ENCODE measurements around the gene SLMAP.

DNA sequence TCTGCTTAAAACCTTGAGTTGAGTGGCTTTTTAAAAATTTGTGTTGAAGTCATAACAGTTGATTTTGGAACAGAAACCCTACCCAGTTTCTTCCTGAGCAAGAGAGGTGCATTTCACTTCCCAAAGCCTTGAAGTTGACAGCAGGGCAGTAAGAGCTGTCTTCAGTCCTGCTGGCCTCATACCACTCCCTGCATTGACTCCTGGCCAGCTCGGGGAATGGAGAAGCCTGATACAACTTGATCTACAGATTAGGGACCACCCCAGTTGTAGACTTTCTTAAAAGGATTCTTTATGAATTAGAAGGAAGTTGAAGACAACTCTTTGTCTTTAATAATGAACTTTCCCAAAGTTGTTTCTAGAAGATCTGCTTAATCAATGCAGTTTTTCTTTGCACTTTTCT is 161.5 kb downstream of the SLMAP start:
- TF ChIP-seq, protein P1, sequence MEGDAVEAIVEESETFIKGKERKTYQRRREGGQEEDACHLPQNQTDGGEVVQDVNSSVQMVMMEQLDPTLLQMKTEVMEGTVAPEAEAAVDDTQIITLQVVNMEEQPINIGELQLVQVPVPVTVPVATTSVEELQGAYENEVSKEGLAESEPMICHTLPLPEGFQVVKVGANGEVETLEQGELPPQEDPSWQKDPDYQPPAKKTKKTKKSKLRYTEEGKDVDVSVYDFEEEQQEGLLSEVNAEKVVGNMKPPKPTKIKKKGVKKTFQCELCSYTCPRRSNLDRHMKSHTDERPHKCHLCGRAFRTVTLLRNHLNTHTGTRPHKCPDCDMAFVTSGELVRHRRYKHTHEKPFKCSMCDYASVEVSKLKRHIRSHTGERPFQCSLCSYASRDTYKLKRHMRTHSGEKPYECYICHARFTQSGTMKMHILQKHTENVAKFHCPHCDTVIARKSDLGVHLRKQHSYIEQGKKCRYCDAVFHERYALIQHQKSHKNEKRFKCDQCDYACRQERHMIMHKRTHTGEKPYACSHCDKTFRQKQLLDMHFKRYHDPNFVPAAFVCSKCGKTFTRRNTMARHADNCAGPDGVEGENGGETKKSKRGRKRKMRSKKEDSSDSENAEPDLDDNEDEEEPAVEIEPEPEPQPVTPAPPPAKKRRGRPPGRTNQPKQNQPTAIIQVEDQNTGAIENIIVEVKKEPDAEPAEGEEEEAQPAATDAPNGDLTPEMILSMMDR (IDR thresholded peaks at IDR 0.05): no peak
- TF ChIP-seq SP1 (CRISPR knock-in tag; conservative IDR thresholded peaks at IDR 0.05) (no peak), ELF4 (CRISPR knock-in tag; IDR thresholded peaks at IDR 0.05; ENCODE audit: low read depth) (no peak), MYBL2 (CRISPR knock-in tag; IDR thresholded peaks at IDR 0.05) (no peak), NFE2L1 (CRISPR knock-in tag; IDR thresholded peaks at IDR 0.05) (no peak), TCF7 (CRISPR knock-in tag; IDR thresholded peaks at IDR 0.05; ENCODE audit: low read depth) (no peak), ZNF416 (CRISPR knock-in tag; IDR thresholded peaks at IDR 0.05) (no peak)
- TF ChIP-seq, protein P2, sequence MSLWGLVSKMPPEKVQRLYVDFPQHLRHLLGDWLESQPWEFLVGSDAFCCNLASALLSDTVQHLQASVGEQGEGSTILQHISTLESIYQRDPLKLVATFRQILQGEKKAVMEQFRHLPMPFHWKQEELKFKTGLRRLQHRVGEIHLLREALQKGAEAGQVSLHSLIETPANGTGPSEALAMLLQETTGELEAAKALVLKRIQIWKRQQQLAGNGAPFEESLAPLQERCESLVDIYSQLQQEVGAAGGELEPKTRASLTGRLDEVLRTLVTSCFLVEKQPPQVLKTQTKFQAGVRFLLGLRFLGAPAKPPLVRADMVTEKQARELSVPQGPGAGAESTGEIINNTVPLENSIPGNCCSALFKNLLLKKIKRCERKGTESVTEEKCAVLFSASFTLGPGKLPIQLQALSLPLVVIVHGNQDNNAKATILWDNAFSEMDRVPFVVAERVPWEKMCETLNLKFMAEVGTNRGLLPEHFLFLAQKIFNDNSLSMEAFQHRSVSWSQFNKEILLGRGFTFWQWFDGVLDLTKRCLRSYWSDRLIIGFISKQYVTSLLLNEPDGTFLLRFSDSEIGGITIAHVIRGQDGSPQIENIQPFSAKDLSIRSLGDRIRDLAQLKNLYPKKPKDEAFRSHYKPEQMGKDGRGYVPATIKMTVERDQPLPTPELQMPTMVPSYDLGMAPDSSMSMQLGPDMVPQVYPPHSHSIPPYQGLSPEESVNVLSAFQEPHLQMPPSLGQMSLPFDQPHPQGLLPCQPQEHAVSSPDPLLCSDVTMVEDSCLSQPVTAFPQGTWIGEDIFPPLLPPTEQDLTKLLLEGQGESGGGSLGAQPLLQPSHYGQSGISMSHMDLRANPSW (CRISPR knock-in tag; conservative IDR thresholded peaks at IDR 0.05; ENCODE audit: low read depth): no peak
- TF ChIP-seq, protein P3, sequence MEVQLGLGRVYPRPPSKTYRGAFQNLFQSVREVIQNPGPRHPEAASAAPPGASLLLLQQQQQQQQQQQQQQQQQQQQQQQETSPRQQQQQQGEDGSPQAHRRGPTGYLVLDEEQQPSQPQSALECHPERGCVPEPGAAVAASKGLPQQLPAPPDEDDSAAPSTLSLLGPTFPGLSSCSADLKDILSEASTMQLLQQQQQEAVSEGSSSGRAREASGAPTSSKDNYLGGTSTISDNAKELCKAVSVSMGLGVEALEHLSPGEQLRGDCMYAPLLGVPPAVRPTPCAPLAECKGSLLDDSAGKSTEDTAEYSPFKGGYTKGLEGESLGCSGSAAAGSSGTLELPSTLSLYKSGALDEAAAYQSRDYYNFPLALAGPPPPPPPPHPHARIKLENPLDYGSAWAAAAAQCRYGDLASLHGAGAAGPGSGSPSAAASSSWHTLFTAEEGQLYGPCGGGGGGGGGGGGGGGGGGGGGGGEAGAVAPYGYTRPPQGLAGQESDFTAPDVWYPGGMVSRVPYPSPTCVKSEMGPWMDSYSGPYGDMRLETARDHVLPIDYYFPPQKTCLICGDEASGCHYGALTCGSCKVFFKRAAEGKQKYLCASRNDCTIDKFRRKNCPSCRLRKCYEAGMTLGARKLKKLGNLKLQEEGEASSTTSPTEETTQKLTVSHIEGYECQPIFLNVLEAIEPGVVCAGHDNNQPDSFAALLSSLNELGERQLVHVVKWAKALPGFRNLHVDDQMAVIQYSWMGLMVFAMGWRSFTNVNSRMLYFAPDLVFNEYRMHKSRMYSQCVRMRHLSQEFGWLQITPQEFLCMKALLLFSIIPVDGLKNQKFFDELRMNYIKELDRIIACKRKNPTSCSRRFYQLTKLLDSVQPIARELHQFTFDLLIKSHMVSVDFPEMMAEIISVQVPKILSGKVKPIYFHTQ (CRISPR knock-in tag; IDR thresholded peaks at IDR 0.05): no peak
- TF ChIP-seq, protein P4, sequence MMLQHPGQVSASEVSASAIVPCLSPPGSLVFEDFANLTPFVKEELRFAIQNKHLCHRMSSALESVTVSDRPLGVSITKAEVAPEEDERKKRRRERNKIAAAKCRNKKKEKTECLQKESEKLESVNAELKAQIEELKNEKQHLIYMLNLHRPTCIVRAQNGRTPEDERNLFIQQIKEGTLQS (CRISPR knock-in tag; conservative IDR thresholded peaks at IDR 0.05): no peak
- TF ChIP-seq, protein P5, sequence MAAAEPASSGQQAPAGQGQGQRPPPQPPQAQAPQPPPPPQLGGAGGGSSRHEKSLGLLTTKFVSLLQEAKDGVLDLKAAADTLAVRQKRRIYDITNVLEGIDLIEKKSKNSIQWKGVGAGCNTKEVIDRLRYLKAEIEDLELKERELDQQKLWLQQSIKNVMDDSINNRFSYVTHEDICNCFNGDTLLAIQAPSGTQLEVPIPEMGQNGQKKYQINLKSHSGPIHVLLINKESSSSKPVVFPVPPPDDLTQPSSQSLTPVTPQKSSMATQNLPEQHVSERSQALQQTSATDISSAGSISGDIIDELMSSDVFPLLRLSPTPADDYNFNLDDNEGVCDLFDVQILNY (CRISPR knock-in tag; IDR thresholded peaks at IDR 0.05): no peak
- TF ChIP-seq, protein P6, sequence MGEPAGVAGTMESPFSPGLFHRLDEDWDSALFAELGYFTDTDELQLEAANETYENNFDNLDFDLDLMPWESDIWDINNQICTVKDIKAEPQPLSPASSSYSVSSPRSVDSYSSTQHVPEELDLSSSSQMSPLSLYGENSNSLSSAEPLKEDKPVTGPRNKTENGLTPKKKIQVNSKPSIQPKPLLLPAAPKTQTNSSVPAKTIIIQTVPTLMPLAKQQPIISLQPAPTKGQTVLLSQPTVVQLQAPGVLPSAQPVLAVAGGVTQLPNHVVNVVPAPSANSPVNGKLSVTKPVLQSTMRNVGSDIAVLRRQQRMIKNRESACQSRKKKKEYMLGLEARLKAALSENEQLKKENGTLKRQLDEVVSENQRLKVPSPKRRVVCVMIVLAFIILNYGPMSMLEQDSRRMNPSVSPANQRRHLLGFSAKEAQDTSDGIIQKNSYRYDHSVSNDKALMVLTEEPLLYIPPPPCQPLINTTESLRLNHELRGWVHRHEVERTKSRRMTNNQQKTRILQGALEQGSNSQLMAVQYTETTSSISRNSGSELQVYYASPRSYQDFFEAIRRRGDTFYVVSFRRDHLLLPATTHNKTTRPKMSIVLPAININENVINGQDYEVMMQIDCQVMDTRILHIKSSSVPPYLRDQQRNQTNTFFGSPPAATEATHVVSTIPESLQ (CRISPR knock-in tag; IDR thresholded peaks at IDR 0.05): no peak
- TF ChIP-seq, protein P7, sequence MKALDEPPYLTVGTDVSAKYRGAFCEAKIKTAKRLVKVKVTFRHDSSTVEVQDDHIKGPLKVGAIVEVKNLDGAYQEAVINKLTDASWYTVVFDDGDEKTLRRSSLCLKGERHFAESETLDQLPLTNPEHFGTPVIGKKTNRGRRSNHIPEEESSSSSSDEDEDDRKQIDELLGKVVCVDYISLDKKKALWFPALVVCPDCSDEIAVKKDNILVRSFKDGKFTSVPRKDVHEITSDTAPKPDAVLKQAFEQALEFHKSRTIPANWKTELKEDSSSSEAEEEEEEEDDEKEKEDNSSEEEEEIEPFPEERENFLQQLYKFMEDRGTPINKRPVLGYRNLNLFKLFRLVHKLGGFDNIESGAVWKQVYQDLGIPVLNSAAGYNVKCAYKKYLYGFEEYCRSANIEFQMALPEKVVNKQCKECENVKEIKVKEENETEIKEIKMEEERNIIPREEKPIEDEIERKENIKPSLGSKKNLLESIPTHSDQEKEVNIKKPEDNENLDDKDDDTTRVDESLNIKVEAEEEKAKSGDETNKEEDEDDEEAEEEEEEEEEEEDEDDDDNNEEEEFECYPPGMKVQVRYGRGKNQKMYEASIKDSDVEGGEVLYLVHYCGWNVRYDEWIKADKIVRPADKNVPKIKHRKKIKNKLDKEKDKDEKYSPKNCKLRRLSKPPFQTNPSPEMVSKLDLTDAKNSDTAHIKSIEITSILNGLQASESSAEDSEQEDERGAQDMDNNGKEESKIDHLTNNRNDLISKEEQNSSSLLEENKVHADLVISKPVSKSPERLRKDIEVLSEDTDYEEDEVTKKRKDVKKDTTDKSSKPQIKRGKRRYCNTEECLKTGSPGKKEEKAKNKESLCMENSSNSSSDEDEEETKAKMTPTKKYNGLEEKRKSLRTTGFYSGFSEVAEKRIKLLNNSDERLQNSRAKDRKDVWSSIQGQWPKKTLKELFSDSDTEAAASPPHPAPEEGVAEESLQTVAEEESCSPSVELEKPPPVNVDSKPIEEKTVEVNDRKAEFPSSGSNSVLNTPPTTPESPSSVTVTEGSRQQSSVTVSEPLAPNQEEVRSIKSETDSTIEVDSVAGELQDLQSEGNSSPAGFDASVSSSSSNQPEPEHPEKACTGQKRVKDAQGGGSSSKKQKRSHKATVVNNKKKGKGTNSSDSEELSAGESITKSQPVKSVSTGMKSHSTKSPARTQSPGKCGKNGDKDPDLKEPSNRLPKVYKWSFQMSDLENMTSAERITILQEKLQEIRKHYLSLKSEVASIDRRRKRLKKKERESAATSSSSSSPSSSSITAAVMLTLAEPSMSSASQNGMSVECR (CRISPR knock-in tag; IDR thresholded peaks at IDR 0.05; ENCODE audit: borderline replicate concordance): no peak

Measured in WTC11 (cell line).